Sigmoid colon (tissue), 7 donors: ENCODE measurements around the gene RAB5A. TPM values are rescaled to one million over a fixed set of nuclear protein-coding genes. Genes with fewer than 3 reads are reported as not detected.

ENCODE experiments used
- DNase-seq: peaks from one replicate; pipeline ENCODE4 v3.0.0-alpha.2; 2019
- H3K27ac ChIP-seq, 4 donors: fragments of 200-600 bp; sonication (generic); one replicate each; pipeline ENCODE4 v1.5.1; 2016 to 2019; ENCODE audit warnings: mild to moderate bottlenecking in 1 of 4
- H3K27me3 ChIP-seq, 3 donors: fragments of 200-600 bp; sonication (generic); one replicate each; pipeline ENCODE4 v1.5.1; 2019; ENCODE audit warnings: mild to moderate bottlenecking in 1 of 3
- H3K36me3 ChIP-seq, 4 donors: fragments of 200-600 bp; sonication (generic); one replicate each; pipeline ENCODE4 v1.5.1; 2016 to 2019
- H3K4me1 ChIP-seq, 4 donors: fragments of 200-600 bp; sonication (generic); one replicate each; pipeline ENCODE4 v1.5.1; 2017 to 2019
- H3K4me3 ChIP-seq, 4 donors: fragments of 200-600 bp; sonication (generic); one replicate each; pipeline ENCODE4 v1.5.1; 2017 to 2019; ENCODE audit warnings: mild to moderate bottlenecking in 2 of 4, moderate library complexity in 1 of 4
- H3K9me3 ChIP-seq, 4 donors: fragments of 200-600 bp in 3 of 4; sonication (generic) in 3 of 4; one replicate each; pipeline versions ENCODE4 v1.5.1 to v1.6.1; 2013 to 2019
- EP300 ChIP-seq, 4 donors: sonication (generic); formaldehyde crosslinking; IDR thresholded peaks; one replicate each; pipeline ENCODE4 v1.6.1; 2017; ENCODE audit warnings: antibody characterized with exemption in 4 of 4
- POLR2A ChIP-seq, 2 donors: fragments of 450-650 bp; IDR thresholded peaks; one replicate each; pipeline ENCODE4 v1.6.1; 2016; ENCODE audit warnings: antibody characterized with exemption in 2 of 2, mild to moderate bottlenecking in 2 of 2, moderate library complexity in 2 of 2
- POLR2AphosphoS5 ChIP-seq, 4 donors: sonication (generic); formaldehyde crosslinking; IDR thresholded peaks; one replicate each; pipeline ENCODE4 v1.6.1; 2017; ENCODE audit warnings: antibody characterized with exemption in 4 of 4
- WGBS, 2 donors: extraction: QIAGEN DNeasy Blood & Tissue Kit; methylation state at CpG; one replicate each; pipeline ENCODE4 v1.1.7; 2013; 5-methylcytosine and 5-hydroxymethylcytosine counted together
- intact Hi-C: fragments of 100-400 bp; cut with DNase I; formaldehyde crosslinking; loops from one replicate; pipeline ENCODE4 v1.15.1; 2023
- polyA plus RNA-seq, 3 donors: library from polyadenylated mRNA; stranded (reverse); fragments of 200-250 nt; gene quantifications; one replicate each; pipeline ENCODE4 v1.2.3, GENCODE V29; 2013
- total RNA-seq, 4 donors: library from RNA; depleted of rRNA; stranded (reverse); fragments of >200 nt; gene quantifications; one replicate each; pipeline ENCODE4 v1.1.0, GENCODE V29; 2016
- TF ChIP-seq, protein P1 (sequence below), 4 experiments: fragments of 450-650 bp in 3 of 4; fragments of 200-600 bp in 1 of 4; IDR thresholded peaks; one replicate each; pipeline ENCODE4 v1.5.1; 2016 to 2019; ENCODE audit warnings: antibody characterized with exemption in 4 of 4, mild to moderate bottlenecking in 3 of 4, moderate library complexity in 2 of 4
- donor health status: healthy with polysubstance abuse.
- donor health status: Bipolar disorder and iron deficiency.
- donor health status: healthy.

The RAB5A gene
- total and polyA plus RNA-seq, 7 donors = 28.0 to 65.3 (median 61.4) TPM

DNA sequence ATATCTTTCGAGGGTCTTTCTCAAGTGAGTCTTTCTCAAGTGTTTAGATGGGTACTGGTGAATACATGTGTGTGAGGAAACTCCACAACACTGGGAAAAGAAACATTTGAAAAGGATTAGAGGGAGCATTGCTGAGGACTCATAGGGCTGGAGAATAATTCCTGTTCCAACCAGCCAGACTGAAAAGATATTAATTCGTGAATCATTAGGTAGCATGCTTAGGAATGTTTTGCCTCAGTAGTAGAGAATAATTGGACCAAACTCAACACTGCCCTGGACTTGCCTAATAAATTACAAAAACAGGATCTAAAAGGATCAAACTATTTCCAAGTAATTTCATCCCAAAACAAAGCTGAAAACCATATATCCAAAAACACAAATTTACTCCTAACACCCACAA is 47.9 kb downstream of the RAB5A start:
- WGBS, 2 donors = 95 to 96% methylated on average over 2 of the region's 2 CpGs
- no peaks in the 10 kb centered on the region for H3K4me1 ChIP-seq
- TF ChIP-seq, protein P1, sequence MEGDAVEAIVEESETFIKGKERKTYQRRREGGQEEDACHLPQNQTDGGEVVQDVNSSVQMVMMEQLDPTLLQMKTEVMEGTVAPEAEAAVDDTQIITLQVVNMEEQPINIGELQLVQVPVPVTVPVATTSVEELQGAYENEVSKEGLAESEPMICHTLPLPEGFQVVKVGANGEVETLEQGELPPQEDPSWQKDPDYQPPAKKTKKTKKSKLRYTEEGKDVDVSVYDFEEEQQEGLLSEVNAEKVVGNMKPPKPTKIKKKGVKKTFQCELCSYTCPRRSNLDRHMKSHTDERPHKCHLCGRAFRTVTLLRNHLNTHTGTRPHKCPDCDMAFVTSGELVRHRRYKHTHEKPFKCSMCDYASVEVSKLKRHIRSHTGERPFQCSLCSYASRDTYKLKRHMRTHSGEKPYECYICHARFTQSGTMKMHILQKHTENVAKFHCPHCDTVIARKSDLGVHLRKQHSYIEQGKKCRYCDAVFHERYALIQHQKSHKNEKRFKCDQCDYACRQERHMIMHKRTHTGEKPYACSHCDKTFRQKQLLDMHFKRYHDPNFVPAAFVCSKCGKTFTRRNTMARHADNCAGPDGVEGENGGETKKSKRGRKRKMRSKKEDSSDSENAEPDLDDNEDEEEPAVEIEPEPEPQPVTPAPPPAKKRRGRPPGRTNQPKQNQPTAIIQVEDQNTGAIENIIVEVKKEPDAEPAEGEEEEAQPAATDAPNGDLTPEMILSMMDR (IDR thresholded peaks at IDR 0.05) = no peak
- no peak for TF ChIP-seq POLR2A (IDR thresholded peaks at IDR 0.05)
- TF ChIP-seq POLR2AphosphoS5 (IDR thresholded peaks at IDR 0.05) = no peak
- no peak for TF ChIP-seq EP300 (IDR thresholded peaks at IDR 0.05)

DNA sequence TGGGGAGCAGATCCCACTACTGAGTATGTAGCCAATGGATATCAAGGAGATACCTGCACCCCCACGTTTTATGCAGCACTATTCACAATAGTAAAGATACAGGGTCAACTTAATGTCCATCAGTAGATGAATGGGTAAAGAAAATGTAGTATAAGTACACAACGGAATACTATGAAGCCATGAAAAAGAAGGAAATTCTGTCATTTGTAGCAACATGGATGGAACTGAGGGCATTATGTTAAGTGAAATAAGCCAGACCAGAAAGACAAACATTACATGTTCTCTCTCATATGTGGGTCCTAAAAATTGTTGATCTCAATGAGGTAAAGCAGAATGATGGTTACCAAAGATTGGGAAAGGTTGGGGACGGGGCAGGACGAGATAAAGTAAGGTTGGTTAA is 50.6 kb downstream of the RAB5A start:
- Histone ChIP-seq H3K4me1 (no peaks in the 10 kb centered on the region), H3K4me3 (no peak overlapping the region), H3K36me3 (no peaks in the 10 kb centered on the region), H3K9me3 (no peaks in the 10 kb centered on the region), H3K27ac (no peak overlapping the region), H3K27me3 (no peaks in the 10 kb centered on the region)
- 81 to 93% methylated on average over 4 of the region's 4 CpGs for WGBS, 2 donors
- no peak for TF ChIP-seq EP300 (IDR thresholded peaks at IDR 0.05)
- TF ChIP-seq POLR2A (IDR thresholded peaks at IDR 0.05) = no peak
- no peak for TF ChIP-seq POLR2AphosphoS5 (IDR thresholded peaks at IDR 0.05)
- TF ChIP-seq, protein P1 (IDR thresholded peaks at IDR 0.05) = no peak
- no peak for DNase-seq
- intact Hi-C loops = no loop called here

More for the DNA sequence above, 47.9 kb downstream of the RAB5A start:
- Histone ChIP-seq H3K36me3 (no peaks in the 10 kb centered on the region), H3K4me3 (no peak overlapping the region), H3K27me3 (no peaks in the 10 kb centered on the region), H3K27ac (no peak overlapping the region), H3K9me3 (no peaks in the 10 kb centered on the region)
- intact Hi-C loops = no loop called here
- no peak for DNase-seq

DNA sequence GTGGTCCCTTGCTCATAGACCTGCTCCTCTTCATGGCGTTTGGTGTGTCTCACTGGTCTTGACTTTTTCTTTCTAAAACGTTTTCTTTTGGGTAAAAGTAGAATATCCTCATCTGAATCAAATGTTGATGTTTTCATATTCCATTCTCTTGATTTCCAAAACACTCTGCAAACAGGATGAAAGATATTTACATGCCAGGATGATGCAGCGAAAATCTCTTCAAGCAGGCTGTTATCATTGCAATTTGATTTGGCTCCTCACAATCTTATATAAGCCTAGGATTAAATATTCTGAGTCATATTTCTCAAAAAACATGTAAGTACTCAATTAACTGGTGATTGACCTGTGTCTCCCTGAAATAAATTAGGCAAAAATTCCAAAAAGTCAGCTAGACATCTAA is 55.0 kb downstream of the RAB5A start:
- WGBS, 2 donors = 69 to 77% methylated on average over 3 of the region's 3 CpGs
- intact Hi-C loops = no loop called here
- no peaks in the 10 kb centered on the region for H3K4me1 ChIP-seq
- H3K4me3 ChIP-seq = no peak overlapping the region
- TF ChIP-seq, protein P1 (IDR thresholded peaks at IDR 0.05) = no peak
- no peak for TF ChIP-seq POLR2A (IDR thresholded peaks at IDR 0.05)
- TF ChIP-seq POLR2AphosphoS5 (IDR thresholded peaks at IDR 0.05) = no peak
- TF ChIP-seq EP300 (IDR thresholded peaks at IDR 0.05) = no peak
- H3K9me3 ChIP-seq = no peaks in the 10 kb centered on the region
- H3K27ac ChIP-seq = no peak overlapping the region
- no peaks in the 10 kb centered on the region for H3K27me3 ChIP-seq
- H3K36me3 ChIP-seq = no peaks in the 10 kb centered on the region
- DNase-seq = no peak

DNA sequence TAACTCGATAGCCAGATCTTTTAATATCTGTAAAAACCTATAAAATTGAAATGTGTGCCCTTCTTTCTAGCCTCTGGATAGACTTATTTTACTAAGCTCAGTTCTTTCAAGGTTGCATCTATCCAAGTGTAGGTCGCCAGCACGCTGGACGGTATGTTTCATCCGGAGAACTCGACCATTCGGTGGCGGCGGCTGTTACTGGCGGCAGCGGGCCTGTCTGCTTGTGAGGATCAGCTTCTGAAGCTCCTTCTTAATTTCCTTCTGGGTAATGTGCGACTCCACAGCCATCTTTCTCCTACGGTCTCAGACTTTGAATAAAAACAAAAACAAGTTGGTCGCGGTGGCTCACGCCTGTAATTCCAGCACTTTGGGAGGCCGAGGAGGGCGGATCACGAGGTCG is 61.1 kb downstream of the RAB5A start:
- Histone ChIP-seq H3K27me3 (no peaks in the 10 kb centered on the region), H3K9me3 (no peaks in the 10 kb centered on the region), H3K4me1 (no peaks in the 10 kb centered on the region), H3K27ac (no peak overlapping the region), H3K4me3 (no peak overlapping the region), H3K36me3 (no peaks in the 10 kb centered on the region)
- TF ChIP-seq POLR2AphosphoS5 (IDR thresholded peaks at IDR 0.05) (no peak), POLR2A (IDR thresholded peaks at IDR 0.05) (no peak), EP300 (IDR thresholded peaks at IDR 0.05) (no peak)
- TF ChIP-seq, protein P1 (IDR thresholded peaks at IDR 0.05) = no peak
- no peak for DNase-seq
- 96 to 98% methylated on average over 20 of the region's 20 CpGs for WGBS, 2 donors
- intact Hi-C loops = no loop called here

- Histone ChIP-seq H3K27me3 (no peaks in the 10 kb centered on the region), H3K4me1 (no peaks in the 10 kb centered on the region), H3K36me3 (no peaks in the 10 kb centered on the region), H3K4me3 (no peak overlapping the region), H3K27ac (no peak overlapping the region), H3K9me3 (no peaks in the 10 kb centered on the region)
- WGBS, 2 donors = 72 to 73% methylated on average over 2 of the region's 2 CpGs
- TF ChIP-seq, protein P1 (IDR thresholded peaks at IDR 0.05) = no peak
- TF ChIP-seq EP300 (IDR thresholded peaks at IDR 0.05) (no peak), POLR2AphosphoS5 (IDR thresholded peaks at IDR 0.05) (no peak), POLR2A (IDR thresholded peaks at IDR 0.05) (no peak)
- intact Hi-C loops = no loop called here
- no peak for DNase-seq
Measured at GRCh38 chr3:20008646-20009045, 61.7 kb downstream of the RAB5A start.
